ENCODE measurements around the gene FBXO21. TPM values are rescaled to one million over a fixed set of nuclear protein-coding genes. Genes with fewer than 3 reads are reported as not detected.
"Not testable (repeated sequence)": the region's sequence is repeated elsewhere in the genome, so short reads cannot be mapped to it uniquely, and the experiment has no call there.

The FBXO21 gene
- total RNA-seq, 2 experiments from 2014 or later = 22.8 to 28.2 TPM

GRCh38 chr12:117118838-117119591 lies 71.3 kb downstream of the FBXO21 start:
- Mint-ChIP-seq H3K36me3 (ENCODE audit: low read depth) (no peaks in the 10 kb centered on the region), H3K27me3 (no peaks in the 10 kb centered on the region), H3K9me3 (ENCODE audit: low read depth) (no peaks in the 10 kb centered on the region), H3K4me1 (peaks cover under 1% of the 10 kb centered on the region), H3K27ac (no peak overlapping the region), H3K4me3 (no peak overlapping the region)
- ChIA-PET CTCF (interaction anchor here (1.4 to 3.8 kb wide), 4 partner anchors 11 to 415 kb away, joined by 3 to 64 read pairs (median 11); no protein-coding TSS in a partner anchor), POLR2A (interaction anchor here (0.6 kb wide), 1 partner anchor 38 kb away, joined by 3 read pairs; no protein-coding TSS in a partner anchor)
- no peak for ATAC-seq
- intact Hi-C loops (cut with DNase I, micrococcal nuclease) = loop anchor here (1.0 to 2.0 kb wide), 3 partner anchors 94 to 416 kb away; no protein-coding TSS in a partner anchor
- no peak for DNase-seq

- no peak for DNase-seq
- ChIA-PET CTCF (interaction anchor here (0.6 kb wide), 2 partner anchors 16 to 86 kb away, joined by 3 read pairs; no protein-coding TSS in a partner anchor), POLR2A (no interaction called here)
- Mint-ChIP-seq H3K4me3 (no peak overlapping the region), H3K9me3 (ENCODE audit: low read depth) (no peaks in the 10 kb centered on the region), H3K4me1 (no peaks in the 10 kb centered on the region), H3K36me3 (ENCODE audit: low read depth) (no peaks in the 10 kb centered on the region), H3K27me3 (no peaks in the 10 kb centered on the region), H3K27ac (no peak overlapping the region)
- ATAC-seq = no peak
- intact Hi-C loops (cut with DNase I, micrococcal nuclease) = no loop called here
Measured at GRCh38 chr12:117114784-117115183, 75.5 kb downstream of the FBXO21 start.

GRCh38 chr12:117113231-117113630 lies 77.0 kb downstream of the FBXO21 start:
- intact Hi-C loops (cut with DNase I, micrococcal nuclease) = no loop called here
- H3K4me3 Mint-ChIP-seq = no peak overlapping the region
- ATAC-seq (no peak), DNase-seq (no peak)
- H3K27ac Mint-ChIP-seq = no peak overlapping the region
- no peaks in the 10 kb centered on the region for H3K36me3 Mint-ChIP-seq (ENCODE audit: low read depth)
- no peaks in the 10 kb centered on the region for H3K9me3 Mint-ChIP-seq (ENCODE audit: low read depth)
- POLR2A ChIA-PET = no interaction called here
- CTCF ChIA-PET = interaction anchor here (1.1 kb wide), 1 partner anchor 810 kb away, joined by 3 read pairs; no protein-coding TSS in a partner anchor
- H3K27me3 Mint-ChIP-seq = no peaks in the 10 kb centered on the region
- H3K4me1 Mint-ChIP-seq = no peaks in the 10 kb centered on the region

- no peak for ATAC-seq
- DNase-seq = no peak
- Mint-ChIP-seq H3K27me3 (peaks cover 2% of the 10 kb centered on the region), H3K27ac (no peak overlapping the region), H3K4me1 (no peaks in the 10 kb centered on the region), H3K4me3 (no peak overlapping the region), H3K36me3 (ENCODE audit: low read depth) (no peaks in the 10 kb centered on the region), H3K9me3 (ENCODE audit: low read depth) (no peaks in the 10 kb centered on the region)
- intact Hi-C loops (cut with DNase I, micrococcal nuclease) = no loop called here
- ChIA-PET POLR2A (no interaction called here), CTCF (interaction anchor here (0.6 to 1.7 kb wide), 5 partner anchors 8 to 809 kb away, joined by 3 to 6 read pairs (median 4); no protein-coding TSS in a partner anchor)
Measured at GRCh38 chr12:117111821-117112595, 78.3 kb downstream of the FBXO21 start.

- peak; percentile 36 for ATAC-seq
- H3K4me1 Mint-ChIP-seq = no peaks in the 10 kb centered on the region
- H3K4me3 Mint-ChIP-seq = no peak overlapping the region
- no peak for DNase-seq
- H3K27me3 Mint-ChIP-seq = peaks cover 2% of the 10 kb centered on the region
- no peak overlapping the region for H3K27ac Mint-ChIP-seq
- H3K36me3 Mint-ChIP-seq (ENCODE audit: low read depth) = no peaks in the 10 kb centered on the region
- no peaks in the 10 kb centered on the region for H3K9me3 Mint-ChIP-seq (ENCODE audit: low read depth)
- CTCF ChIA-PET = interaction anchor here (0.9 to 1.7 kb wide), 4 partner anchors 9 to 85 kb away, joined by 3 to 6 read pairs (median 4); no protein-coding TSS in a partner anchor
- intact Hi-C loops (cut with DNase I, micrococcal nuclease) = no loop called here
- POLR2A ChIA-PET = no interaction called here
Measured at GRCh38 chr12:117111386-117111785, 78.9 kb downstream of the FBXO21 start.

- H3K4me3 Mint-ChIP-seq = no peak overlapping the region
- H3K27me3 Mint-ChIP-seq = peaks cover 4% of the 10 kb centered on the region
- H3K36me3 Mint-ChIP-seq (ENCODE audit: low read depth) = no peaks in the 10 kb centered on the region
- intact Hi-C loops (cut with DNase I, micrococcal nuclease) = no loop called here
- POLR2A ChIA-PET = no interaction called here
- CTCF ChIA-PET = interaction anchor here (1.7 kb wide), 1 partner anchor 10 kb away, joined by 4 read pairs; no protein-coding TSS in a partner anchor
- ATAC-seq (no peak), DNase-seq (no peak)
- H3K27ac Mint-ChIP-seq = no peak overlapping the region
- H3K9me3 Mint-ChIP-seq (ENCODE audit: low read depth) = no peaks in the 10 kb centered on the region
- peaks cover 9% of the 10 kb centered on the region for H3K4me1 Mint-ChIP-seq
Measured at GRCh38 chr12:117109943-117110635, 80.2 kb downstream of the FBXO21 start.

GRCh38 chr12:117105902-117106301 lies 84.4 kb downstream of the FBXO21 start:
- intact Hi-C loops (cut with DNase I, micrococcal nuclease) = no loop called here
- DNase-seq (peak; percentile 60), ATAC-seq (peak; percentile 64)
- Mint-ChIP-seq H3K36me3 (ENCODE audit: low read depth) (no peaks in the 10 kb centered on the region), H3K4me1 (peaks cover 9% of the 10 kb centered on the region), H3K27me3 (peaks cover 4% of the 10 kb centered on the region), H3K27ac (no peak overlapping the region), H3K9me3 (ENCODE audit: low read depth) (no peaks in the 10 kb centered on the region), H3K4me3 (no peak overlapping the region)
- ChIA-PET CTCF (interaction anchor here (0.5 kb wide), 1 partner anchor 37 kb away, joined by 3 read pairs; no protein-coding TSS in a partner anchor), POLR2A (no interaction called here)

- ATAC-seq; POLR2A ChIA-PET; intact Hi-C loops (cut with DNase I, micrococcal nuclease); DNase-seq; H3K36me3 Mint-ChIP-seq (ENCODE audit: low read depth); H3K9me3 Mint-ChIP-seq (ENCODE audit: low read depth); H3K27ac Mint-ChIP-seq; H3K4me3 Mint-ChIP-seq; H3K27me3 Mint-ChIP-seq: not testable (repeated sequence)
- peaks cover 17% of the 10 kb centered on the region for H3K4me1 Mint-ChIP-seq
- CTCF ChIA-PET = interaction anchor here (0.6 kb wide), 1 partner anchor 32 kb away, joined by 3 read pairs; no protein-coding TSS in a partner anchor
Measured at GRCh38 chr12:117104003-117104402, 86.3 kb downstream of the FBXO21 start.

GRCh38 chr12:117102800-117103181 lies 87.5 kb downstream of the FBXO21 start:
- intact Hi-C loops (cut with DNase I, micrococcal nuclease) = no loop called here
- Mint-ChIP-seq H3K4me1 (peaks cover 20% of the 10 kb centered on the region), H3K4me3 (no peak overlapping the region), H3K36me3 (ENCODE audit: low read depth) (no peaks in the 10 kb centered on the region), H3K9me3 (ENCODE audit: low read depth) (no peaks in the 10 kb centered on the region), H3K27me3 (peaks cover 8% of the 10 kb centered on the region), H3K27ac (no peak overlapping the region)
- CTCF ChIA-PET = interaction anchor here (0.6 kb wide), 1 partner anchor 18 kb away, joined by 3 read pairs; no protein-coding TSS in a partner anchor
- DNase-seq (no peak), ATAC-seq (no peak)
- POLR2A ChIA-PET = no interaction called here

GRCh38 chr12:117101953-117102799 lies 88.1 kb downstream of the FBXO21 start:
- ChIA-PET CTCF (interaction anchor here (0.6 to 1.5 kb wide), 2 partner anchors 10 to 18 kb away, joined by 3 to 6 read pairs; no protein-coding TSS in a partner anchor), POLR2A (no interaction called here)
- no peak for DNase-seq
- peaks cover 25% of the 10 kb centered on the region for H3K4me1 Mint-ChIP-seq
- no peak overlapping the region for H3K4me3 Mint-ChIP-seq
- H3K27me3 Mint-ChIP-seq = peaks cover 11% of the 10 kb centered on the region
- intact Hi-C loops (cut with DNase I, micrococcal nuclease) = no loop called here
- H3K36me3 Mint-ChIP-seq (ENCODE audit: low read depth) = no peaks in the 10 kb centered on the region
- H3K9me3 Mint-ChIP-seq (ENCODE audit: low read depth) = no peaks in the 10 kb centered on the region
- no peak for ATAC-seq
- no peak overlapping the region for H3K27ac Mint-ChIP-seq

Measured in activated CD4-positive, alpha-beta T cell treated with anti-CD3 and anti-CD28 coated beads for 36 hours (primary cell).